ENCODE data around the gene RFK.

DNA sequence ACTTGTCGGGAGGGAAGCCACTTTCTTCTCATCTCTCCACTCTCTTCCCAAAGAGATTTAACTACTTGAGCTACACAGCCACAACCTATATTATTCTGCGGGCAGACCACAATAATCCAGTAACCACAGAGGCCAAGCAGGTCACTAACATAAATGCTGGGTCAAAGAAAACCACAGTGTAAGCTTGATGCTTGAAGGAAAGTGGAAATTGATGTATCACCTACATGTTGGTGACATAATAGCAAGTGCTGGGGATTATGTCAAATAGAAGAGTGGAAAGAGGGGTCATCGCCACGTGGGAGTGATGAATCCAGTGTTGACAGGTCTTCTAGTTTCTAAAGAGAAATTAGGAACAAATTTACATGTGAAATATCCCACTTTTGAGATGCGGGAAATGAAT, 40.9 kb downstream of the RFK start:
- TF ChIP-seq CTCF (conservative IDR thresholded peaks at IDR 0.05) = no peak
- TF ChIP-seq ZFX (IDR thresholded peaks at IDR 0.05) = no peak

Data from C4-2B (cell line).